HUES64 (cell line): ENCODE data around the gene PRKCZ.

Experiments used
- H3K27ac ChIP-seq: 2 replicates; pipeline ENCODE4 v1.7.0; 2013; ENCODE audit warnings: low read depth, low read length, inconsistent platforms
- H3K27me3 ChIP-seq: 2 replicates; pipeline ENCODE4 v1.6.1; 2013; ENCODE audit warnings: mild to moderate bottlenecking, low read length; ENCODE audit not compliant: insufficient read depth
- H3K36me3 ChIP-seq: 2 replicates; pipeline ENCODE4 v1.6.1; 2013; ENCODE audit warnings: mild to moderate bottlenecking, low read length; ENCODE audit not compliant: insufficient read depth
- H3K4me1 ChIP-seq: 2 replicates; pipeline ENCODE4 v1.6.1; 2013; ENCODE audit warnings: mild to moderate bottlenecking, low read length, moderate library complexity; ENCODE audit not compliant: insufficient read depth
- H3K4me3 ChIP-seq: 2 replicates; pipeline ENCODE4 v1.5.1; 2013; ENCODE audit warnings: mild to moderate bottlenecking, low read length, moderate library complexity
- H3K9ac ChIP-seq: 2 replicates; pipeline ENCODE4 v1.6.1; 2013; ENCODE audit warnings: mild to moderate bottlenecking, low read depth, low read length
- H3K9me3 ChIP-seq: 2 replicates; pipeline ENCODE4 v1.6.1; 2013; ENCODE audit warnings: low read depth, low read length; ENCODE audit not compliant: insufficient read depth
- WGBS: fragments of 150-250, 120-280 bp; methylation state at CpG from one replicate; pipeline ENCODE4 v1.1.7; 2013; ENCODE audit warnings: missing lambda C conversion rate; 5-methylcytosine and 5-hydroxymethylcytosine counted together

PRKCZ gene

GRCh38 chr1:2018217-2019171, 31.7 kb upstream of the PRKCZ start:
- Histone ChIP-seq H3K9ac (no peak overlapping the region), H3K27ac (no peak overlapping the region), H3K9me3 (no peaks in the 10 kb centered on the region), H3K4me1 (peaks cover 4% of the 10 kb centered on the region), H3K4me3 (peak overlapping the region; percentile 49), H3K27me3 (peaks cover 34% of the 10 kb centered on the region), H3K36me3 (no peaks in the 10 kb centered on the region)
- 21% methylated on average over 45 of the region's 48 CpGs for WGBS

GRCh38 chr1:2019172-2019543, 31.1 kb upstream of the PRKCZ start, which contains the start of gene GABRD:
TSS of gene GABRD (plus strand) at chr1:2019345. CDS start at chr1:2019424, 79 bp downstream.
- Histone ChIP-seq H3K9me3 (no peaks in the 10 kb centered on the region), H3K9ac (no peak within 1 kb of the TSS), H3K4me1 (peaks cover 4% of the 10 kb centered on the region), H3K27me3 (peaks cover 34% of the 10 kb centered on the region), H3K4me3 (peak within 1 kb of the TSS; percentile 49), H3K36me3 (no peaks in the 10 kb centered on the region), H3K27ac (no peak within 1 kb of the TSS)
- under 1% methylated on average over 49 of the region's 60 CpGs for WGBS

- Histone ChIP-seq H3K9me3 (no peaks in the 10 kb centered on the region), H3K4me3 (peak overlapping the region; percentile 34), H3K4me1 (peaks cover 4% of the 10 kb centered on the region), H3K27ac (no peak overlapping the region), H3K9ac (no peak overlapping the region), H3K36me3 (no peaks in the 10 kb centered on the region), H3K27me3 (peaks cover 34% of the 10 kb centered on the region)
- 13% methylated on average over 61 of the region's 61 CpGs for WGBS
Measured at GRCh38 chr1:2019571-2020309, 30.5 kb upstream of the PRKCZ start.

- Histone ChIP-seq H3K4me1 (peaks cover 4% of the 10 kb centered on the region; the same call in 1 of the 2 replicates), H3K4me3 (no peak overlapping the region), H3K36me3 (no peaks in the 10 kb centered on the region), H3K9ac (no peak overlapping the region), H3K9me3 (no peaks in the 10 kb centered on the region), H3K27me3 (peaks cover 34% of the 10 kb centered on the region), H3K27ac (no peak overlapping the region)
- 87% methylated on average over 11 of the region's 11 CpGs for WGBS
Measured at GRCh38 chr1:2020310-2020655, 29.9 kb upstream of the PRKCZ start.

GRCh38 chr1:2021550-2021949, 28.7 kb upstream of the PRKCZ start:
- Histone ChIP-seq H3K27ac (no peak overlapping the region), H3K4me1 (peaks cover 4% of the 10 kb centered on the region; the same call in 1 of the 2 replicates), H3K9ac (no peak overlapping the region), H3K4me3 (no peak overlapping the region), H3K9me3 (no peaks in the 10 kb centered on the region), H3K36me3 (no peaks in the 10 kb centered on the region), H3K27me3 (peaks cover 34% of the 10 kb centered on the region)
- 90% methylated on average over 25 of the region's 25 CpGs for WGBS

- no peak overlapping the region for H3K27ac ChIP-seq
- 86% methylated on average over 21 of the region's 21 CpGs for WGBS
- H3K4me1 ChIP-seq: peaks cover 4% of the 10 kb centered on the region; the same call in 1 of the 2 replicates
- no peaks in the 10 kb centered on the region for H3K9me3 ChIP-seq
- H3K9ac ChIP-seq: no peak overlapping the region
- peaks cover 34% of the 10 kb centered on the region for H3K27me3 ChIP-seq
- no peak overlapping the region for H3K4me3 ChIP-seq
- no peaks in the 10 kb centered on the region for H3K36me3 ChIP-seq
Measured at GRCh38 chr1:2022063-2022770, 28.0 kb upstream of the PRKCZ start.

GRCh38 chr1:2023187-2023586, 27.0 kb upstream of the PRKCZ start:
- peaks cover 28% of the 10 kb centered on the region for H3K27me3 ChIP-seq
- WGBS: 87% methylated on average over 9 of the region's 9 CpGs
- H3K36me3 ChIP-seq: no peaks in the 10 kb centered on the region
- no peaks in the 10 kb centered on the region for H3K9me3 ChIP-seq
- peaks cover 3% of the 10 kb centered on the region; the same call in 1 of the 2 replicates for H3K4me1 ChIP-seq
- H3K27ac ChIP-seq: no peak overlapping the region
- no peak overlapping the region for H3K4me3 ChIP-seq
- no peak overlapping the region for H3K9ac ChIP-seq

- Histone ChIP-seq H3K4me1 (no peaks in the 10 kb centered on the region), H3K27ac (no peak overlapping the region), H3K27me3 (peaks cover 20% of the 10 kb centered on the region), H3K36me3 (no peaks in the 10 kb centered on the region), H3K9ac (no peak overlapping the region), H3K4me3 (no peak overlapping the region), H3K9me3 (no peaks in the 10 kb centered on the region)
- 90% methylated on average over 10 of the region's 10 CpGs for WGBS
Measured at GRCh38 chr1:2024451-2024850, 25.8 kb upstream of the PRKCZ start.

- no peak overlapping the region for H3K4me3 ChIP-seq
- no peaks in the 10 kb centered on the region for H3K9me3 ChIP-seq
- peaks cover 15% of the 10 kb centered on the region for H3K27me3 ChIP-seq
- H3K9ac ChIP-seq: no peak overlapping the region
- 90% methylated on average over 18 of the region's 18 CpGs for WGBS
- H3K36me3 ChIP-seq: no peaks in the 10 kb centered on the region
- H3K4me1 ChIP-seq: no peaks in the 10 kb centered on the region
- H3K27ac ChIP-seq: no peak overlapping the region
Measured at GRCh38 chr1:2024887-2025286, 25.3 kb upstream of the PRKCZ start.

GRCh38 chr1:2025491-2025981, 24.7 kb upstream of the PRKCZ start:
- Histone ChIP-seq H3K27ac (no peak overlapping the region), H3K9ac (no peak overlapping the region), H3K36me3 (no peaks in the 10 kb centered on the region), H3K4me1 (no peaks in the 10 kb centered on the region), H3K4me3 (no peak overlapping the region), H3K27me3 (peaks cover 9% of the 10 kb centered on the region), H3K9me3 (no peaks in the 10 kb centered on the region)
- 92% methylated on average over 39 of the region's 39 CpGs for WGBS
